Measurements from ENCODE around the gene GRM8. TPM values are rescaled to one million over a fixed set of nuclear protein-coding genes. Genes with fewer than 3 reads are reported as not detected.

The GRM8 gene
- total RNA-seq, 1 experiment from 2014 or later: not detected

- Histone ChIP-seq H3K9me3 (replicated peaks) (no peaks in the 10 kb centered on the region), H3K4me1 (replicated peaks) (no peaks in the 10 kb centered on the region), H3K27me3 (replicated peaks) (no peaks in the 10 kb centered on the region), H3K36me3 (no peaks in the 10 kb centered on the region), H3K27ac (no peak overlapping the region), H3K4me3 (no peak overlapping the region)
- no peak for DNase-seq (ENCODE audit: low read depth in 1 of 2, low spot score in 2 of 2)
Measured at GRCh38 chr7:126605056-126605455, 647.7 kb downstream of the GRM8 start.

GRCh38 chr7:126589068-126589684, 663.6 kb downstream of the GRM8 start:
- no peak overlapping the region for H3K4me3 ChIP-seq
- H3K4me1 ChIP-seq (replicated peaks): no peaks in the 10 kb centered on the region
- H3K9me3 ChIP-seq (replicated peaks): no peaks in the 10 kb centered on the region
- no peaks in the 10 kb centered on the region for H3K36me3 ChIP-seq
- DNase-seq (ENCODE audit: low read depth in 1 of 2, low spot score in 2 of 2): no peak
- H3K27me3 ChIP-seq (replicated peaks): no peaks in the 10 kb centered on the region
- no peak overlapping the region for H3K27ac ChIP-seq

GRCh38 chr7:126578338-126578737, 674.4 kb downstream of the GRM8 start:
- H3K27ac ChIP-seq: no peak overlapping the region

GRCh38 chr7:126574276-126575250, 678.2 kb downstream of the GRM8 start:
- no peak overlapping the region for H3K4me3 ChIP-seq
- peaks cover 37% of the 10 kb centered on the region for H3K4me1 ChIP-seq (replicated peaks)
- H3K27ac ChIP-seq: peak overlapping the region; percentile 96
- H3K36me3 ChIP-seq: no peaks in the 10 kb centered on the region
- H3K27me3 ChIP-seq (replicated peaks): no peaks in the 10 kb centered on the region
- peak; percentile 49 to 80 for DNase-seq (ENCODE audit: low read depth in 1 of 2, low spot score in 2 of 2)
- no peaks in the 10 kb centered on the region for H3K9me3 ChIP-seq (replicated peaks)

More at GRCh38 chr7:126578338-126578737, 674.4 kb downstream of the GRM8 start:
- H3K4me3 ChIP-seq: no peak overlapping the region
- H3K36me3 ChIP-seq: no peaks in the 10 kb centered on the region
- DNase-seq (ENCODE audit: low read depth in 1 of 2, low spot score in 2 of 2): no peak
- H3K4me1 ChIP-seq (replicated peaks): peaks cover 25% of the 10 kb centered on the region
- H3K27me3 ChIP-seq (replicated peaks): no peaks in the 10 kb centered on the region
- H3K9me3 ChIP-seq (replicated peaks): no peaks in the 10 kb centered on the region

- Histone ChIP-seq H3K27ac (no peak overlapping the region), H3K27me3 (replicated peaks) (no peaks in the 10 kb centered on the region), H3K4me1 (replicated peaks) (peaks cover 46% of the 10 kb centered on the region), H3K36me3 (no peaks in the 10 kb centered on the region), H3K4me3 (no peak overlapping the region), H3K9me3 (replicated peaks) (no peaks in the 10 kb centered on the region)
- DNase-seq (ENCODE audit: low read depth in 1 of 2, low spot score in 2 of 2): no peak
Measured at GRCh38 chr7:126570845-126571244, 681.9 kb downstream of the GRM8 start.

- Histone ChIP-seq H3K27ac (no peak overlapping the region; the same call in 1 of the 2 replicates), H3K27me3 (replicated peaks) (no peaks in the 10 kb centered on the region), H3K4me3 (no peak overlapping the region), H3K36me3 (no peaks in the 10 kb centered on the region; the same call in 1 of the 2 replicates), H3K9me3 (replicated peaks) (no peaks in the 10 kb centered on the region), H3K4me1 (replicated peaks) (peaks cover 33% of the 10 kb centered on the region)
- peak in 1 of 2 experiments; percentile 26 for DNase-seq (ENCODE audit: low read depth in 1 of 2, low spot score in 2 of 2)
Measured at GRCh38 chr7:126569402-126569801, 683.3 kb downstream of the GRM8 start.

- Histone ChIP-seq H3K4me3 (no peak overlapping the region), H3K27ac (no peak overlapping the region), H3K9me3 (replicated peaks) (no peaks in the 10 kb centered on the region), H3K36me3 (no peaks in the 10 kb centered on the region), H3K27me3 (replicated peaks) (no peaks in the 10 kb centered on the region), H3K4me1 (replicated peaks) (peaks cover 8% of the 10 kb centered on the region)
- DNase-seq (ENCODE audit: low read depth in 1 of 2, low spot score in 2 of 2): no peak
Measured at GRCh38 chr7:126557271-126557670, 695.5 kb downstream of the GRM8 start.

- H3K27ac ChIP-seq: no peak overlapping the region
- no peaks in the 10 kb centered on the region for H3K27me3 ChIP-seq (replicated peaks)
- no peaks in the 10 kb centered on the region for H3K9me3 ChIP-seq (replicated peaks)
- no peak for DNase-seq (ENCODE audit: low read depth in 1 of 2, low spot score in 2 of 2)
- H3K4me3 ChIP-seq: no peak overlapping the region
- H3K4me1 ChIP-seq (replicated peaks): no peaks in the 10 kb centered on the region
- H3K36me3 ChIP-seq: no peaks in the 10 kb centered on the region
Measured at GRCh38 chr7:126541406-126541805, 711.3 kb downstream of the GRM8 start.

GRCh38 chr7:126535176-126535575, 717.6 kb downstream of the GRM8 start:
- Histone ChIP-seq H3K9me3 (replicated peaks) (no peaks in the 10 kb centered on the region), H3K27me3 (replicated peaks) (no peaks in the 10 kb centered on the region), H3K27ac (no peak overlapping the region), H3K4me3 (no peak overlapping the region), H3K36me3 (no peaks in the 10 kb centered on the region), H3K4me1 (replicated peaks) (no peaks in the 10 kb centered on the region)
- no peak for DNase-seq (ENCODE audit: low read depth in 1 of 2, low spot score in 2 of 2)

GRCh38 chr7:126533715-126534114, 719.0 kb downstream of the GRM8 start:
- Histone ChIP-seq H3K4me3 (no peak overlapping the region), H3K9me3 (replicated peaks) (no peaks in the 10 kb centered on the region), H3K36me3 (no peaks in the 10 kb centered on the region), H3K27me3 (replicated peaks) (no peaks in the 10 kb centered on the region), H3K27ac (no peak overlapping the region), H3K4me1 (replicated peaks) (no peaks in the 10 kb centered on the region)
- DNase-seq (ENCODE audit: low read depth in 1 of 2, low spot score in 2 of 2): no peak

GRCh38 chr7:126529833-126530232, 722.9 kb downstream of the GRM8 start:
- no peaks in the 10 kb centered on the region for H3K4me1 ChIP-seq (replicated peaks)
- DNase-seq (ENCODE audit: low read depth in 1 of 2, low spot score in 2 of 2): no peak
- no peaks in the 10 kb centered on the region for H3K36me3 ChIP-seq
- no peak overlapping the region for H3K27ac ChIP-seq
- H3K27me3 ChIP-seq (replicated peaks): no peaks in the 10 kb centered on the region
- H3K9me3 ChIP-seq (replicated peaks): no peaks in the 10 kb centered on the region
- H3K4me3 ChIP-seq: no peak overlapping the region

GRCh38 chr7:126529254-126529653, 723.5 kb downstream of the GRM8 start:
- Histone ChIP-seq H3K4me3 (no peak overlapping the region), H3K9me3 (replicated peaks) (no peaks in the 10 kb centered on the region), H3K27me3 (replicated peaks) (no peaks in the 10 kb centered on the region), H3K27ac (no peak overlapping the region), H3K4me1 (replicated peaks) (no peaks in the 10 kb centered on the region), H3K36me3 (no peaks in the 10 kb centered on the region)
- no peak for DNase-seq (ENCODE audit: low read depth in 1 of 2, low spot score in 2 of 2)

- Histone ChIP-seq H3K27me3 (replicated peaks) (no peaks in the 10 kb centered on the region), H3K4me1 (replicated peaks) (no peaks in the 10 kb centered on the region), H3K9me3 (replicated peaks) (no peaks in the 10 kb centered on the region)
Measured at GRCh38 chr7:126525906-126526305, 726.8 kb downstream of the GRM8 start.

GRCh38 chr7:126524967-126525366, 727.8 kb downstream of the GRM8 start:
- no peak overlapping the region for H3K4me3 ChIP-seq
- no peak overlapping the region for H3K27ac ChIP-seq
- DNase-seq (ENCODE audit: low read depth in 1 of 2, low spot score in 2 of 2): no peak
- no peaks in the 10 kb centered on the region for H3K9me3 ChIP-seq (replicated peaks)
- no peaks in the 10 kb centered on the region for H3K27me3 ChIP-seq (replicated peaks)
- H3K36me3 ChIP-seq: no peaks in the 10 kb centered on the region
- H3K4me1 ChIP-seq (replicated peaks): no peaks in the 10 kb centered on the region

More at GRCh38 chr7:126525906-126526305, 726.8 kb downstream of the GRM8 start:
- Histone ChIP-seq H3K4me3 (no peak overlapping the region), H3K36me3 (no peaks in the 10 kb centered on the region), H3K27ac (no peak overlapping the region)
- DNase-seq (ENCODE audit: low read depth in 1 of 2, low spot score in 2 of 2): no peak

Data from SJSA1 (cell line).